PC-9 (cell line): ENCODE data around the gene YARS2. TPM values are rescaled to one million over a fixed set of nuclear protein-coding genes. Genes with fewer than 3 reads are reported as not detected.

ENCODE experiments used
- BruUV-seq: library from RNA; stranded (reverse); fragments of 400-500 nt; replicated peaks from 2 replicates; lab custom pipeline; 2021; lab: Mats Ljungman, UMichigan
- CTCF ChIA-PET: fragments of 300-600 bp; sonication (Branson Sonifier 250); formaldehyde crosslinking; loops from one replicate; lab custom pipeline; 2022; ENCODE audit warnings: antibody characterized with exemption; lab: Charles Lee
- POLR2A ChIA-PET: fragments of 300-600 bp; sonication (Branson Sonifier 250); formaldehyde crosslinking; loops from one replicate; lab custom pipeline; 2022; ENCODE audit warnings: antibody characterized with exemption; ENCODE audit not compliant: unreplicated experiment; lab: Charles Lee
- DNase-seq, 2 experiments: peaks; one replicate each; pipeline versions ENCODE4 v3.0.0 to v3.0.0-alpha.2; 2015 to 2022; ENCODE audit warnings: mixed read lengths in 1 of 2
- H2AFZ ChIP-seq: fragments of 200-600 bp; sonication (generic); 2 replicates; pipeline ENCODE4 v1.8.1; 2017; ENCODE audit warnings: antibody characterized with exemption
- H3F3A ChIP-seq: fragments of 200-600 bp; sonication (generic); 2 replicates; pipeline ENCODE4 v1.8.1; 2017; ENCODE audit warnings: antibody characterized with exemption, mild to moderate bottlenecking, low read depth; ENCODE audit not compliant: insufficient read depth
- H3K27ac ChIP-seq: fragments of 200-600 bp; sonication (generic); 2 replicates; pipeline ENCODE4 v1.6.1; 2016; ENCODE audit warnings: mixed run types
- H3K27me3 ChIP-seq: fragments of 200-600 bp; sonication (generic); 2 replicates; pipeline ENCODE4 v1.6.1; 2016; ENCODE audit warnings: low read depth, mixed run types; ENCODE audit not compliant: insufficient read depth
- H3K36me3 ChIP-seq: fragments of 200-600 bp; sonication (generic); 2 replicates; pipeline ENCODE4 v1.6.1; 2016; ENCODE audit warnings: low read depth, mixed run types
- H3K4me1 ChIP-seq: fragments of 200-600 bp; sonication (generic); replicated peaks from 2 replicates; pipeline ENCODE4 v1.6.1; 2016; ENCODE audit warnings: mixed run types; ENCODE audit not compliant: insufficient read depth
- H3K4me2 ChIP-seq: fragments of 200-600 bp; sonication (generic); 2 replicates; pipeline ENCODE4 v1.6.1; 2017; ENCODE audit warnings: mixed run types
- H3K4me3 ChIP-seq: fragments of 200-600 bp; sonication (generic); 2 replicates; pipeline ENCODE4 v1.6.1; 2016; ENCODE audit warnings: mixed run types
- H3K79me2 ChIP-seq: fragments of 200-600 bp; sonication (generic); 2 replicates; pipeline ENCODE4 v1.6.1; 2017; ENCODE audit warnings: low read depth, mixed run types
- H3K9me2 ChIP-seq: fragments of 200-600 bp; sonication (generic); 2 replicates; pipeline ENCODE4 v1.8.1; 2017; ENCODE audit warnings: mild to moderate bottlenecking; ENCODE audit not compliant: insufficient read depth
- H3K9me3 ChIP-seq: fragments of 200-600 bp; sonication (generic); 2 replicates; pipeline ENCODE4 v1.8.1; 2016; ENCODE audit warnings: low read depth; ENCODE audit not compliant: insufficient read depth
- H4K20me1 ChIP-seq: fragments of 200-600 bp; sonication (generic); 2 replicates; pipeline ENCODE4 v1.8.1; 2017; ENCODE audit not compliant: insufficient read depth
- EZH2 ChIP-seq: fragments of 200-600 bp; sonication (generic); IDR thresholded peaks from 2 replicates; pipeline ENCODE4 v1.8.0; 2017; ENCODE audit warnings: antibody characterized with exemption, low read depth
- intact Hi-C: fragments of 100-400 bp; cut with micrococcal nuclease; formaldehyde crosslinking; loops from one replicate; pipeline ENCODE4 v1.10.0; 2022; ENCODE audit not compliant: unreplicated experiment
- total RNA-seq: library from RNA; stranded (reverse); gene quantifications from 2 replicates; pipeline ENCODE4 v1.2.3, GENCODE V29; 2021
- TF ChIP-seq, protein P1 (sequence below): fragments of 200-600 bp; sonication (generic); conservative IDR thresholded peaks from 2 replicates; pipeline ENCODE4 v1.6.1; 2017; ENCODE audit warnings: mixed run types, antibody characterized with exemption, mild to moderate bottlenecking, moderate library complexity

YARS2 gene
- total RNA-seq, 1 experiment from 2014 or later, result 36.6 TPM

DNA sequence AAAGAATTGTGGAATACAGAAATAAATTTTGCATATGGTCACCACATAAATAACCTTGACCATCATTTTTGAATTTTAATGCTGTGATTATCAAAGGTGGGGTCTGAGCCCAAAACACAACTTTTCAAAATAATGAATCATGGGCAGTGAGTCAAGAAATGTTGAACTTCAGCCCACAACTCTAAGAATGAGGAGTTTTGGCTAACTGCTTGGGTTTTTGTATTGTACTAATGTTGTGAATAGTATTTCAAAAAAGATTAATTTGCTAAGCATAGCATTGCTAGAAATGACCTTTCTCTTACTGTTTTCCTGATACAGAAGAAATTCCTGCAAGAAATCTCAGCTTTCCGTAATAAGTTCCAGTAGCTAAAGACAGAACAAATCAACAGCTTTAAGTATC is 24.4 kb upstream of the YARS2 start:
- no TSS peak for BruUV-seq
- Histone ChIP-seq H3K4me3 (no peak overlapping the region), H3K36me3 (no peaks in the 10 kb centered on the region), H3K9me3 (no peaks in the 10 kb centered on the region), H3K4me2 (no peak overlapping the region), H4K20me1 (no peaks in the 10 kb centered on the region), H3F3A (no peaks in the 10 kb centered on the region; the same call in 1 of the 2 replicates), H3K4me1 (no peaks in the 10 kb centered on the region), H3K9me2 (no peaks in the 10 kb centered on the region; the same call in 1 of the 2 replicates), H3K27me3 (no peaks in the 10 kb centered on the region), H3K79me2 (no peaks in the 10 kb centered on the region), H3K27ac (no peak overlapping the region), H2AFZ (no peak overlapping the region)
- intact Hi-C loops, result no loop called here
- no peak for DNase-seq
- ChIA-PET POLR2A (no interaction called here), CTCF (no interaction called here)
- TF ChIP-seq, protein P1, sequence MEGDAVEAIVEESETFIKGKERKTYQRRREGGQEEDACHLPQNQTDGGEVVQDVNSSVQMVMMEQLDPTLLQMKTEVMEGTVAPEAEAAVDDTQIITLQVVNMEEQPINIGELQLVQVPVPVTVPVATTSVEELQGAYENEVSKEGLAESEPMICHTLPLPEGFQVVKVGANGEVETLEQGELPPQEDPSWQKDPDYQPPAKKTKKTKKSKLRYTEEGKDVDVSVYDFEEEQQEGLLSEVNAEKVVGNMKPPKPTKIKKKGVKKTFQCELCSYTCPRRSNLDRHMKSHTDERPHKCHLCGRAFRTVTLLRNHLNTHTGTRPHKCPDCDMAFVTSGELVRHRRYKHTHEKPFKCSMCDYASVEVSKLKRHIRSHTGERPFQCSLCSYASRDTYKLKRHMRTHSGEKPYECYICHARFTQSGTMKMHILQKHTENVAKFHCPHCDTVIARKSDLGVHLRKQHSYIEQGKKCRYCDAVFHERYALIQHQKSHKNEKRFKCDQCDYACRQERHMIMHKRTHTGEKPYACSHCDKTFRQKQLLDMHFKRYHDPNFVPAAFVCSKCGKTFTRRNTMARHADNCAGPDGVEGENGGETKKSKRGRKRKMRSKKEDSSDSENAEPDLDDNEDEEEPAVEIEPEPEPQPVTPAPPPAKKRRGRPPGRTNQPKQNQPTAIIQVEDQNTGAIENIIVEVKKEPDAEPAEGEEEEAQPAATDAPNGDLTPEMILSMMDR, result no peak
- no peak for TF ChIP-seq EZH2

DNA sequence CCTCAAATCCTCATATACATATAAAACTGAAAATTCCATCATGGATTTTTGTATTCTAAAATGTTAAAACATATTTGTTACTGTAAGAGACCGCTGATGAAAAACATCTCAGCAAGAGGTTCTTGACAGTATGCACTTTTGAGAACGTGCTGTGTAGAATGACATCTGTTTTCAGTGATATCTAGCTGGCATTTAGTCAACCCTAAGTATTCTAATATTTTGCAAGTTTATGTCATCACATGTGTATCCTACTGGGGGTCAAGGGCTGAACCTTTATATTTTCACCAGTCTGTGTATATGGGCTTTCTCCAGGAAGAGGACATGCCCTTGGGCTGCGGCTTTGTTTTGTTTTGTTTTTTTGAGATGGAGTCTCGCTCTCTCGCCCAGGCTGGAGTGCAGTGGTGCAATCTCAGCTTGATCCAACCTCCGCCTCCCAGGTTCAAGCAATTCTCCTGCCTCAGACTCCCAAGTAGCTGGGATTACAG is 22.0 kb upstream of the YARS2 start:
- no peaks in the 10 kb centered on the region; the same call in 1 of the 2 replicates for H3F3A ChIP-seq
- ChIA-PET CTCF (no interaction called here), POLR2A (no interaction called here)
- H3K4me1 ChIP-seq, result no peaks in the 10 kb centered on the region
- H3K27ac ChIP-seq, result no peak overlapping the region
- H3K79me2 ChIP-seq, result no peaks in the 10 kb centered on the region
- intact Hi-C loops, result no loop called here
- no peak overlapping the region for H3K4me2 ChIP-seq
- no peaks in the 10 kb centered on the region for H3K27me3 ChIP-seq
- BruUV-seq, result no TSS peak
- no peaks in the 10 kb centered on the region for H3K9me2 ChIP-seq
- DNase-seq, result no peak
- no peaks in the 10 kb centered on the region for H4K20me1 ChIP-seq
- no peak for TF ChIP-seq EZH2
- TF ChIP-seq, protein P1, result no peak
- no peaks in the 10 kb centered on the region for H3K36me3 ChIP-seq
- H3K4me3 ChIP-seq, result no peak overlapping the region
- H3K9me3 ChIP-seq, result no peaks in the 10 kb centered on the region
- H2AFZ ChIP-seq, result no peak overlapping the region

DNA sequence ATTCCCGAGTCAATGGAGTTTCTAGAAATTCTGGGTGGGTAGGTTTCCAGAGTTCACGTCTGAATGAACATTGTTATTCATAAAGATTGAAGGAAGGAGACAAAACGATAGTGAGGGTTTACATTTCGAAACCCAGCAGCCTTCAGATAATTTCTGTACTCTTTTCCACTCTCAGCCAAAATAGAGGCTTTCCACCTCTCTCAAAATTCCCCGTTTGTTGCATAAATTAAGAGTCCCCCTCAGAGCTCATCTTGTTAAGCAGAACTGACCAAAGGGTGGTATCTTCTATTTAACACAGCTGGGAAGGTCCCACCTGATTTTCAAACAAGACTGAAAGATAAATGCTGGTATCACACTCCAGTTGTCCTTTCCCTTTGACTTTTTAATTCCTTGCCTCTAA is 21.5 kb upstream of the YARS2 start:
- Histone ChIP-seq H3K4me2 (no peak overlapping the region), H4K20me1 (no peaks in the 10 kb centered on the region), H3K36me3 (no peaks in the 10 kb centered on the region), H3K9me2 (no peaks in the 10 kb centered on the region), H3K9me3 (no peaks in the 10 kb centered on the region), H3K4me1 (no peaks in the 10 kb centered on the region), H3K27me3 (no peaks in the 10 kb centered on the region), H3F3A (no peaks in the 10 kb centered on the region; the same call in 1 of the 2 replicates), H2AFZ (no peak overlapping the region), H3K4me3 (no peak overlapping the region), H3K79me2 (no peaks in the 10 kb centered on the region), H3K27ac (no peak overlapping the region)
- no peak for TF ChIP-seq EZH2
- TF ChIP-seq, protein P1, result no peak
- no peak for DNase-seq
- ChIA-PET CTCF (no interaction called here), POLR2A (no interaction called here)
- intact Hi-C loops, result no loop called here
- BruUV-seq, result no TSS peak
